Vagina (tissue), 2 donors: ENCODE data around the gene OIT3. TPM values are rescaled to one million over a fixed set of nuclear protein-coding genes. Genes with fewer than 3 reads are reported as not detected.

Experiments used
- DNase-seq, 2 donors: peaks; one replicate each; pipeline ENCODE4 v3.0.0-alpha.2; 2017; ENCODE audit errors: extremely low spot score in 2 of 2
- H3K27ac ChIP-seq: fragments of 200-600 bp; sonication (generic); one replicate; pipeline ENCODE4 v1.5.1; 2019
- H3K27me3 ChIP-seq: fragments of 200-600 bp; sonication (generic); one replicate; pipeline ENCODE4 v1.5.1; 2019
- H3K36me3 ChIP-seq, 2 donors: fragments of 200-600 bp; sonication (generic); one replicate each; pipeline ENCODE4 v1.5.1; 2017 to 2019
- H3K4me1 ChIP-seq: fragments of 200-600 bp; sonication (generic); one replicate; pipeline ENCODE4 v1.5.1; 2019
- H3K4me3 ChIP-seq, 2 donors: fragments of 200-600 bp; sonication (generic); 1 replicate in 1 of 2; 2 replicates in 1 of 2; pipeline ENCODE4 v1.5.1; 2016 to 2019
- H3K9me3 ChIP-seq: fragments of 200-600 bp; sonication (generic); one replicate; pipeline ENCODE4 v1.5.1; 2019
- CTCF ChIP-seq, 3 experiments: fragments of 450-650 bp in 2 of 3; fragments of 200-600 bp in 1 of 3; sonication (generic) in 1 of 3; IDR thresholded peaks; one replicate each; pipeline ENCODE4 v1.5.1; 2017 to 2019; ENCODE audit warnings: antibody characterized with exemption in 3 of 3, mild to moderate bottlenecking in 2 of 3, moderate library complexity in 2 of 3
- POLR2A ChIP-seq, 2 donors: fragments of 450-650 bp; IDR thresholded peaks; one replicate each; pipeline ENCODE4 v1.6.1; 2017; ENCODE audit warnings: antibody characterized with exemption in 2 of 2, mild to moderate bottlenecking in 2 of 2, moderate library complexity in 2 of 2
- POLR2AphosphoS5 ChIP-seq, 2 donors: sonication (generic); formaldehyde crosslinking; IDR thresholded peaks; one replicate each; pipeline ENCODE4 v1.9.0; 2017; ENCODE audit warnings: antibody characterized with exemption in 2 of 2, mild to moderate bottlenecking in 2 of 2, low read depth in 1 of 2; ENCODE audit not compliant: insufficient read depth in 1 of 2
- intact Hi-C: fragments of 100-400 bp; cut with DNase I; formaldehyde crosslinking; loops from one replicate; pipeline ENCODE4 v1.15.1; 2023
- total RNA-seq: library from RNA; depleted of rRNA; stranded (reverse); fragments of >200 nt; gene quantifications from one replicate; pipeline ENCODE4 v1.2.3, GENCODE V29; 2016

Gene OIT3
- total RNA-seq, 1 donor from 2014 or later = not detected

DNA sequence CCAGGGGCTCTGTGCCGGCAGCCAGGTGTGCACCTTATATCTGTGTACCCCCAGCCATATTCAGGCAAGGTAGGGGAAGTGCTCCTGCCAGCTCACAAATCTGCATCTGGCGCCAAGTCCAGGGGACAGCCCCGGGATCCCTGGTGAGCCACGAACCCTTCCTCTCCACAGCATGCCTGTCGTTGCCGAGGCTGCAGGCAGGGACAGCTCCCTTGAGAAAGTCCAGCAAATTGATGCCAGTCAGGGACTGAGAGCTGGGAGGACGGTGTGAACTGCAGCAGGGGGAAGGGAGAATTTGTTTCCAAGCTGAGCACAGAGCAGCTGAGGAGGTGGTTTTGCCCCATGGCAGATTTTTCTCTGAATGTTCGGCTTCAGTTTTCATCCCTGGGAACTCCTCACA is 60.1 kb downstream of the OIT3 start:
- TF ChIP-seq POLR2A (IDR thresholded peaks at IDR 0.05) (no peak), POLR2AphosphoS5 (IDR thresholded peaks at IDR 0.05; ENCODE audit: insufficient read depth in 1 of 2, low read depth in 1 of 2) (no peak), CTCF (IDR thresholded peaks at IDR 0.05) (no peak)
- intact Hi-C loops = no loop called here
- H3K9me3 ChIP-seq = no peaks in the 10 kb centered on the region
- H3K27ac ChIP-seq = no peak overlapping the region
- H3K36me3 ChIP-seq = no peaks in the 10 kb centered on the region
- no peak for DNase-seq
- no peak overlapping the region for H3K4me3 ChIP-seq
- H3K27me3 ChIP-seq = no peaks in the 10 kb centered on the region
- H3K4me1 ChIP-seq = no peaks in the 10 kb centered on the region

- no peak for DNase-seq
- Histone ChIP-seq H3K9me3 (no peaks in the 10 kb centered on the region), H3K27me3 (no peaks in the 10 kb centered on the region), H3K4me3 (no peak overlapping the region), H3K36me3 (no peaks in the 10 kb centered on the region), H3K4me1 (no peaks in the 10 kb centered on the region), H3K27ac (no peak overlapping the region)
- intact Hi-C loops = no loop called here
- TF ChIP-seq CTCF (IDR thresholded peaks at IDR 0.05) (no peak), POLR2AphosphoS5 (IDR thresholded peaks at IDR 0.05; ENCODE audit: insufficient read depth in 1 of 2, low read depth in 1 of 2) (no peak), POLR2A (IDR thresholded peaks at IDR 0.05) (no peak)
Observed at GRCh38 chr10:72954230-72954595, 60.7 kb downstream of the OIT3 start.

DNA sequence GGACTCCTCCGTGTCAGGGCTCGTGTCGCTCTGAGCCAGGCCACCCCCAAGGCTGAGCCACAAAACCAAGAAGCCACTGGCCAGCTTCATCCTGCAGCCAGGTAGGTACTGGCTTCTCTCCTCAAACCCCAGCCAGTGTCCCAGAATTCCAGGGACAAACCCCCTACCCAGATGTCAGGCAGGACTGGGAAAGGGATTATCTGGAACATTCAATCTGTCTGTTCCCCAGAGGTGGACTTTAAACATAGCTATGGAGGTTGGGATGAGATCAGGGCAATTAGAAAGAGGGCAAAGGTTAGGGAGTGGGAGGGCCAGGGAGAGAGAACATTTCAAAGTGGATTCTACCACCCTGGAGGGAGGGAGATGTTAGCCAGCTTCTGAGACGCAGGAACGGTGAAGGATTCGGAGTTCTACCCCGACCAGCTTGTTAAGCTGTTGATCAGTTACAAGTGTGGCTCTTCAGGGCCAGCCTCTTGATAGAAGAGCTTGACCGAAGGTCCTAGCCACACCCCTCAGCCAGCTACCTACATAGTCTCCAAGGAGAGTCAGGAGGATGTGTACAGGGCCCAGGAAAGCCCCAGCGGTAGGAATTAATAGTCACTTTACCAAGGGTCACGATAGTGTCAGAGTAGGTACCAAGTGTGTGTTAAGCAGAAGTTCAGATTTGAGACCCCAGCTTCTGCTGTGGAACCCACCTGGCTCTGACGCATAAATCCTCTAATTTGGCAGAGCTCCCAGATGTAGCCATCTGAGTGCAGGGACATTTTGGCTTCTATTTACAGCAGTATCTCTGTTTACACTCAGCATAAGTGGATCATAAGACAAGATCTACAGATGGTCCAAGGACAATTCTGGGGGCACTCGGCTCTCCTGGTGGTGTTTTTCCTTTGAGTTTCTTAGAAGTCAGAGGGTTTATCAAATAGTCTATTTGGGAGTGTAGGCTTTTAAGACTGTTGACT is 61.3 kb downstream of the OIT3 start, which contains the start of gene PLA2G12B:
TSS of gene PLA2G12B (minus strand) at position 211 of the 959 bp plus-strand sequence. CDS start at position 90, 121 bp downstream.
- intact Hi-C loops = no loop called here
- no peak for DNase-seq

GRCh38 chr10:72956001-72956400 is 62.5 kb downstream of the OIT3 start:
- intact Hi-C loops = no loop called here
- Histone ChIP-seq H3K4me1 (no peaks in the 10 kb centered on the region), H3K27me3 (no peaks in the 10 kb centered on the region), H3K27ac (no peak overlapping the region), H3K36me3 (no peaks in the 10 kb centered on the region), H3K9me3 (no peaks in the 10 kb centered on the region), H3K4me3 (no peak overlapping the region)
- no peak for DNase-seq
- no peak for TF ChIP-seq CTCF (IDR thresholded peaks at IDR 0.05)
- no peak for TF ChIP-seq POLR2A (IDR thresholded peaks at IDR 0.05)
- TF ChIP-seq POLR2AphosphoS5 (IDR thresholded peaks at IDR 0.05; ENCODE audit: insufficient read depth in 1 of 2, low read depth in 1 of 2) = no peak

More for the DNA sequence above, 61.3 kb downstream of the OIT3 start, which contains the start of gene PLA2G12B:
- Histone ChIP-seq H3K9me3 (no peaks in the 10 kb centered on the region), H3K27ac (no peak within 1 kb of the TSS), H3K4me3 (no peak within 1 kb of the TSS), H3K4me1 (no peaks in the 10 kb centered on the region), H3K27me3 (no peaks in the 10 kb centered on the region), H3K36me3 (no peaks in the 10 kb centered on the region)
- no peak for TF ChIP-seq POLR2AphosphoS5 (IDR thresholded peaks at IDR 0.05; ENCODE audit: insufficient read depth in 1 of 2, low read depth in 1 of 2)
- TF ChIP-seq CTCF (IDR thresholded peaks at IDR 0.05) = no peak
- TF ChIP-seq POLR2A (IDR thresholded peaks at IDR 0.05) = no peak

GRCh38 chr10:72976886-72977285 is 83.3 kb downstream of the OIT3 start:
- intact Hi-C loops = no loop called here
- TF ChIP-seq CTCF (IDR thresholded peaks at IDR 0.05) (no peak), POLR2A (IDR thresholded peaks at IDR 0.05) (no peak), POLR2AphosphoS5 (IDR thresholded peaks at IDR 0.05; ENCODE audit: insufficient read depth in 1 of 2, low read depth in 1 of 2) (no peak)
- no peaks in the 10 kb centered on the region for H3K36me3 ChIP-seq
- no peaks in the 10 kb centered on the region for H3K27me3 ChIP-seq
- no peaks in the 10 kb centered on the region for H3K4me1 ChIP-seq
- no peaks in the 10 kb centered on the region for H3K9me3 ChIP-seq
- DNase-seq = no peak
- H3K27ac ChIP-seq = no peak overlapping the region
- H3K4me3 ChIP-seq = no peak overlapping the region
